Amygdala (tissue), 56 donors: Measurements from ENCODE around the gene METAP2.

Experiments
- DNase-seq, 56 donors: peaks; one replicate each; lab custom pipeline; 2025; lab: John Stamatoyannopoulos, UW

The METAP2 gene

GRCh38 chr12:95509300-95509699 lies 35.3 kb downstream of the METAP2 start:
- no peak for DNase-seq

GRCh38 chr12:95511977-95512376 lies 38.0 kb downstream of the METAP2 start:
- no peak for DNase-seq

- no peak for DNase-seq
Observed at GRCh38 chr12:95513599-95513998, 39.6 kb downstream of the METAP2 start.

- no peak for DNase-seq
Observed at GRCh38 chr12:95515197-95515596, 41.2 kb downstream of the METAP2 start.

GRCh38 chr12:95516757-95517156 lies 42.8 kb downstream of the METAP2 start:
- no peak for DNase-seq

GRCh38 chr12:95517246-95517645 lies 43.3 kb downstream of the METAP2 start:
- no peak for DNase-seq

GRCh38 chr12:95518944-95519343 lies 45.0 kb downstream of the METAP2 start:
- no peak for DNase-seq

GRCh38 chr12:95520816-95521215 lies 46.9 kb downstream of the METAP2 start:
- no peak for DNase-seq

- no peak for DNase-seq
Observed at GRCh38 chr12:95522692-95523091, 48.7 kb downstream of the METAP2 start.

- DNase-seq: no peak
Observed at GRCh38 chr12:95528431-95528830, 54.5 kb downstream of the METAP2 start.

GRCh38 chr12:95529693-95530225 lies 55.8 kb downstream of the METAP2 start:
- no peak for DNase-seq

- no peak for DNase-seq
Observed at GRCh38 chr12:95532851-95533250, 58.9 kb downstream of the METAP2 start.

GRCh38 chr12:95533985-95534384 lies 60.0 kb downstream of the METAP2 start:
- no peak for DNase-seq

GRCh38 chr12:95538006-95538405 lies 64.1 kb downstream of the METAP2 start:
- no peak for DNase-seq

- no peak for DNase-seq
Observed at GRCh38 chr12:95538656-95539055, 64.7 kb downstream of the METAP2 start.

GRCh38 chr12:95541436-95541835 lies 67.5 kb downstream of the METAP2 start:
- DNase-seq: no peak

- no peak for DNase-seq
Observed at GRCh38 chr12:95543305-95543704, 69.4 kb downstream of the METAP2 start.

GRCh38 chr12:95544756-95545155 lies 70.8 kb downstream of the METAP2 start:
- no peak for DNase-seq

- no peak for DNase-seq
Observed at GRCh38 chr12:95545303-95545702, 71.4 kb downstream of the METAP2 start.

- DNase-seq: no peak
Observed at GRCh38 chr12:95545731-95546490, 72.0 kb downstream of the METAP2 start.

GRCh38 chr12:95546491-95546813 lies 72.5 kb downstream of the METAP2 start:
- DNase-seq: no peak

- DNase-seq: no peak
Observed at GRCh38 chr12:95547522-95548055, 73.6 kb downstream of the METAP2 start.
